Fibroblast of upper back skin (primary cell): ENCODE measurements around the gene SLC6A17.

Source experiments
- DNase-seq: peaks from one replicate; pipeline ENCODE4 v3.0.0-alpha.2; 2013

SLC6A17 gene

GRCh38 chr1:110135666-110136065 is 14.6 kb upstream of the SLC6A17 start:
- DNase-seq = no peak

- DNase-seq = no peak
Measured at GRCh38 chr1:110136911-110137310, 13.4 kb upstream of the SLC6A17 start.

GRCh38 chr1:110138956-110139355 is 11.3 kb upstream of the SLC6A17 start:
- no peak for DNase-seq

GRCh38 chr1:110144366-110144765 is 5.9 kb upstream of the SLC6A17 start:
- no peak for DNase-seq

GRCh38 chr1:110148961-110149360 is 1.3 kb upstream of the SLC6A17 start:
- DNase-seq = no peak

- DNase-seq = no peak
Measured at GRCh38 chr1:110151175-110151669, 928 bp downstream of the SLC6A17 start.

- DNase-seq = peak; percentile 24
Measured at GRCh38 chr1:110152133-110152785, 2.0 kb downstream of the SLC6A17 start.

- no peak for DNase-seq
Measured at GRCh38 chr1:110153407-110153950, 3.2 kb downstream of the SLC6A17 start.

- DNase-seq = peak; percentile 62
Measured at GRCh38 chr1:110155878-110156522, 5.7 kb downstream of the SLC6A17 start.

GRCh38 chr1:110158261-110158660 is 8.0 kb downstream of the SLC6A17 start:
- no peak for DNase-seq

- DNase-seq = no peak
Measured at GRCh38 chr1:110159168-110159567, 8.9 kb downstream of the SLC6A17 start.

GRCh38 chr1:110160538-110161100 is 10.3 kb downstream of the SLC6A17 start:
- DNase-seq = no peak

- no peak for DNase-seq
Measured at GRCh38 chr1:110161165-110161564, 10.9 kb downstream of the SLC6A17 start.

GRCh38 chr1:110161849-110162248 is 11.6 kb downstream of the SLC6A17 start:
- no peak for DNase-seq

GRCh38 chr1:110163591-110163990 is 13.3 kb downstream of the SLC6A17 start:
- no peak for DNase-seq

- DNase-seq = no peak
Measured at GRCh38 chr1:110164725-110165350, 14.5 kb downstream of the SLC6A17 start.

GRCh38 chr1:110165761-110166231 is 15.5 kb downstream of the SLC6A17 start:
- no peak for DNase-seq

- no peak for DNase-seq
Measured at GRCh38 chr1:110166861-110167260, 16.6 kb downstream of the SLC6A17 start.

GRCh38 chr1:110170766-110171733 is 20.8 kb downstream of the SLC6A17 start:
- peak; percentile 7 for DNase-seq

GRCh38 chr1:110172001-110172400 is 21.7 kb downstream of the SLC6A17 start:
- DNase-seq = no peak

- DNase-seq = peak; percentile 6
Measured at GRCh38 chr1:110173466-110174105, 23.3 kb downstream of the SLC6A17 start.

GRCh38 chr1:110174961-110175360 is 24.7 kb downstream of the SLC6A17 start:
- DNase-seq = peak; percentile 12
